HG03108 (cell line): ENCODE measurements around the gene MMP25.
A peak's percentile ranks its signal among the peaks of the same experiment; 100 is the strongest.
"Not testable (repeated sequence)": the region's sequence is repeated elsewhere in the genome, so short reads cannot be mapped to it uniquely, and the experiment has no call there.

ENCODE experiments used
- ATAC-seq: cut with Tn5 transposase; IDR thresholded peaks from one replicate; pipeline ENCODE4 v1.9.1; 2021; ENCODE audit warnings: moderate library complexity; ENCODE audit not compliant: unreplicated experiment

Gene MMP25

GRCh38 chr16:3053330-3053710 lies 7.0 kb downstream of the MMP25 start:
- ATAC-seq = not testable (repeated sequence)

GRCh38 chr16:3054965-3055733 lies 8.8 kb downstream of the MMP25 start:
- ATAC-seq = no peak

- not testable (repeated sequence) for ATAC-seq
Measured at GRCh38 chr16:3055734-3056115, 9.4 kb downstream of the MMP25 start.

GRCh38 chr16:3056336-3057180 lies 10.2 kb downstream of the MMP25 start:
- ATAC-seq = no peak

- no peak for ATAC-seq
Measured at GRCh38 chr16:3057181-3058138, 11.1 kb downstream of the MMP25 start.

- peak; percentile 29 for ATAC-seq
Measured at GRCh38 chr16:3058139-3059030, 12.0 kb downstream of the MMP25 start.

GRCh38 chr16:3059041-3059722 lies 12.8 kb downstream of the MMP25 start:
- ATAC-seq = peak; percentile 76

- no peak for ATAC-seq
Measured at GRCh38 chr16:3059723-3060242, 13.4 kb downstream of the MMP25 start.

- ATAC-seq = no peak
Measured at GRCh38 chr16:3060339-3061127, 14.2 kb downstream of the MMP25 start.

GRCh38 chr16:3062553-3062952 lies 16.2 kb downstream of the MMP25 start:
- ATAC-seq = no peak

- no peak for ATAC-seq
Measured at GRCh38 chr16:3063625-3064386, 17.4 kb downstream of the MMP25 start.

GRCh38 chr16:3065069-3065741 lies 18.8 kb downstream of the MMP25 start, which contains the start of gene IL32:
TSS of gene IL32 (plus strand) at chr16:3065640. CDS start at chr16:3065812, 172 bp downstream.
- ATAC-seq = no peak

GRCh38 chr16:3065742-3066439 lies 19.5 kb downstream of the MMP25 start:
- ATAC-seq = no peak

- ATAC-seq = no peak
Measured at GRCh38 chr16:3066440-3066748, 20.0 kb downstream of the MMP25 start.

GRCh38 chr16:3068487-3068886 lies 22.1 kb downstream of the MMP25 start:
- no peak for ATAC-seq

- not testable (repeated sequence) for ATAC-seq
Measured at GRCh38 chr16:3069146-3069545, 22.8 kb downstream of the MMP25 start.
